ENCODE measurements around the gene DNAJC22.

- TF ChIP-seq CTCF (IDR thresholded peaks at IDR 0.05; ENCODE audit: poor library complexity, severe bottlenecking) (no peak), RAD21 (conservative IDR thresholded peaks at IDR 0.05) (no peak), EZH2 (IDR thresholded peaks at IDR 0.05; ENCODE audit: borderline replicate concordance, insufficient read depth, low read length, poor library complexity, severe bottlenecking) (peak; percentile 41)
Observed at GRCh38 chr12:49346659-49347310, at the start of gene DNAJC22.
